IPS DF 4.7 (cell line): ENCODE results near the gene ZC3H7A.

Experiments used
- DNase-seq: peaks from one replicate; pipeline ENCODE4 v3.0.0-alpha.2; 2013; ENCODE audit warnings: low spot score; ENCODE audit errors: extremely low read depth

Gene ZC3H7A

DNA sequence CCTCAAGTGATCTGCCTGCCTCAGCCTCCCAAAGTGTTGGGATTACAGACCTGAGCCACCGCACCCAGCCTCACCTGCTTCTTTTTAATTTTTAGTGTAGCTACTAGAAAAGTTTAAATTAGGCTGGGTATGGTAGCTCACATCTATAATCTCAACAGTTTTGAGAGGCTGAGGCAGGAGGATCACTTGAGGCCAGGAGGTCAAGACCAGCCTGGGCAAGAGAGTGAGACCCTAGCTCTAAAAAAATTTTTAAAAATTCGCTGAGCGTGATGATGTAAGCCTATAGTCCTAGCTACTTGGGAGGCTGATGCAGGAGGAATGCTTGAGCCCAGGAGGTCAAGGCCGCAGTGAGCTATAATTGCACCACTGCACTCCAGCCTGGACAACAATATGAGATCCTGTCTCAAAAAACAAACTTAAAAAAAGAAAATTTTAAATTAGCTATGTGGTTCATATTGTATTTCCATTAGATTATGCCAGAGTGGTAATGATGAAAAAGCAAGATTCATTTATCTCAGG, 89.3 kb downstream of the ZC3H7A start:
- DNase-seq = no peak

DNA sequence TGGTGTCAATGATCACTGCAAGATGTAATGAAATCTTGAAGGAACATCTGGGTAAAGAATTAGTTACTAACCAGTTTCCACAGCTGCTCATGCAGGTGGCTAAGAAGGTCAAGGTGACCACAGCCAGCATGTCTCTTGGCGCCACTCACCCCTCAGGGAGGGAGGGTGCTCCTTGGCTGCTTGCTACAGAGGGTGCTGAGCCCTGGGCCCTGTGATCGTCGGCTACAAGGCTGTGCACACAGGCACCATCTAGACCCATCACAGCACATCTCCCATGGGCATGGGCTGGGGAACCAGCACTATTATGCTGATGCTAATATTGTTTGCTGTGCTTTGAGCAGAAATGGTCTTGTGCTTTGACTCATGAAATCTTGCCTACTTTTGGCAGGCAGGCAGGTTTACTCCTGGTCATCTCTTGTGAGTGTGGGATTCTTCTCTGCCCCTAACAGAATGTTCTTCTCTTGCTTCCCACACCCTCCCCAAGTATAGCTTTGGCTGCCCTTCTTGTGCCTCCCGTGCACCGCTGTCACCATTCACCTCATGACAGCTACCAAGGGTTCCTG, 90.8 kb downstream of the ZC3H7A start:
- no peak for DNase-seq

DNA sequence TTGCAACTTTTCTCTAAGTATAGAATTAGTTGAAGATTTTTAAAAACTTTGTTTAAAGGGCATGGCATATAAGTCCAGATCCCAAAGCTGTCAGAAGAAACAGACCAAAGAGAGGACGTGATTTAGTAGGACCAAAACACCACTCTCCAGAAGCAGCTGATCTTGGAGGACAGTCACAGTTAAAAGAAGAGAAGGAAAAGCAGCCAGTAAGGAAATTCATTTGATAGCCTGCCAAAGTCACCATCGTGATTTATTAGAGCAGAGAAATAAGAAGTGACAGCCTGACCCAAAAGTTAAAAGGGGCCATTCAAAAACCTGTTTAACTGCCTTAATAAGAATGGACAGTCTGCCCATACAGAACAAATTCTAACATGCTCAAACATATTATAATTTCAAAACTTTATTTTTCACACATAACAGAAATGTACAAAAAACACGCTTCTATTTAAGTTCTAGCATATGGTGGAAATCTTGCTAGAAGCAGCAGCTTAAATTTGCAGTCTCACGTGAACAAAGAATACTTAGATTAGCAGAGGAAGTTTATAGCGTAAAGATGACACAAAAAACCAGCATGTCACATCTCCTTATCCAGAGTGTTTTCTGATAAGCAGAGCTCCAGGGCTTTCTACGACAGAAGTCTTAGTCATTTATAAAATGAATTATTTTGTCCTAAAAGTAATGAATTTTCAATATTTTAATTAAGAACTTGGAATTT, 91.6 kb downstream of the ZC3H7A start:
- DNase-seq = no peak
